T-helper 1 cell treated with Interleukin-12 subunit alpha and Interleukin-12 subunit beta and Interleukin-4 antibody, amounts not matched to agents 30 ng/mL and 1 ng/mL, for 36 hours (primary cell): Measurements from ENCODE around the gene SOAT2. TPM values are rescaled to one million over a fixed set of nuclear protein-coding genes. Genes with fewer than 3 reads are reported as not detected.
"Not testable (repeated sequence)": the region's sequence is repeated elsewhere in the genome, so short reads cannot be mapped to it uniquely, and the experiment has no call there.

Experiments
- intact Hi-C: fragments of 100-400 bp; cut with micrococcal nuclease; formaldehyde crosslinking; loops from one replicate; pipeline ENCODE4 v1.15.1; 2024
- total RNA-seq: library from RNA; stranded (reverse); gene quantifications from 2 replicates; pipeline ENCODE4 v1.2.3, GENCODE V29; 2022

The SOAT2 gene
- total RNA-seq, 1 donor from 2014 or later: not detected

GRCh38 chr12:53101931-53102781, 1.1 kb upstream of the SOAT2 start:
- intact Hi-C loops: no loop called here

DNA sequence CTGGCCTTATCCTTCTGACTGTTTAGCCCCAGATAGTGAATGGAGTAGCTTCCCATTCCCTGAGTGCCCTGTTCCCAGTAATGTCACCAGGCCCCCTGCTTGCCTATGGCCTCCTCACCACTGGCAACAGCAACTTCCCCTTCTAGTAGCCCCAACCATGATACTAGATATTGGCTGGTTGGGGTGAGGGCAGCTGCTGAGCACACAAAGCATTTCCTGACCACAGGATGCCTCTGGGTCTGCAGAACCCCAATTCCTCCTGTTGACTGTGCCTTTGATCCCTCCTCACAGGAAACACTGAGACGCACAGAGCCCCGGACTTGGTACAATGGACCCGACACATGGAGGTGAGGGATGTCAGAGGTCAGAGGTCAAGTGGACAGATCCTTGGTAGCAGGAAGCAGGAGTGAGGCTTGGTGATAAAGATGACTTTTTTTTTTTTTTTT, 597 bp downstream of the SOAT2 start:
- intact Hi-C loops: no loop called here

- intact Hi-C loops: no loop called here
Observed at GRCh38 chr12:53105256-53105655, 2.0 kb downstream of the SOAT2 start.

- intact Hi-C loops: no loop called here
Observed at GRCh38 chr12:53105712-53106439, 2.6 kb downstream of the SOAT2 start.

DNA sequence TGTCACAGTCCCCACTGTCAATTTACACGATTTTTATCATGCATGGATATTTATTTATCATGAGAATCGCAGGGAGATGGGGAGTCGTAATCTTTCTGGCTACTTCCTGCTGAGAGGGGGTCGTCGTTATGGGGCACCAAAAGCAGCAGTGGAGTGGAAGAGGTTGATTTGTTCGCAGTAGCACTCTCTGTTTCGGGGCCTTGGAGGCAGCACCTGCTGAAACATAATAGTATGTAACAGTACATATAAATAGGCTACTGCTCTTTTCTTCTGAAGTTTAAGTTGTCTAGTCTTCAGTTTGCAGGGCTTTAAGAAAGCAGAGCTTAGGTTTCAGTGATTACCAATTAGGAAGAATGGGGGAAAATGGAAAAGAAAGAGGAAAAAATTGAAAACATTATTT, 3.8 kb downstream of the SOAT2 start:
- intact Hi-C loops: no loop called here

DNA sequence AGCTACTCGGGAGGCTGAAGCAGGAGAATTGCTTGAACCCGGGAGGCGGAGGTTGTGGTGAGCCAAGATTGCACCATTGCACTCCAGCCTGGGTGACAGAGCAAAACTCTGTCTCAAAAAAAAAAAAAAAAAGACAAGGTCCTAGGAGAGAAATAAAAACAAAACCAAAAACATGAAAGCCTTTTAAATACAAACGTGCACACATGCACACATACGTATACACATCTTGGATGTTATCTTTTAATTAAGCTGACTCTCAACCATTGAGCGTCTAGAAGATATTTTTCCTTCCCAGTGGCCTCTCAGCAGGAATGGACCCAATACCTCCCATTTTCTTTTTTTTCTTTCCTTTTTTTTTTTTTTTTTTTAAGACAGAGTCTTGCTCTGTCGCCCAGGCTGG, 9.1 kb downstream of the SOAT2 start:
- intact Hi-C loops: not testable (repeated sequence)

- intact Hi-C loops: no loop called here
Observed at GRCh38 chr12:53113136-53113705, 9.9 kb downstream of the SOAT2 start.

GRCh38 chr12:53113951-53114350, 10.7 kb downstream of the SOAT2 start:
- intact Hi-C loops: no loop called here

- intact Hi-C loops: no loop called here
Observed at GRCh38 chr12:53115112-53115890, 12.0 kb downstream of the SOAT2 start.

- intact Hi-C loops: no loop called here
Observed at GRCh38 chr12:53115891-53116648, 12.8 kb downstream of the SOAT2 start.

GRCh38 chr12:53118751-53119300, 15.5 kb downstream of the SOAT2 start:
- intact Hi-C loops: no loop called here

- intact Hi-C loops: no loop called here
Observed at GRCh38 chr12:53120685-53121525, 17.6 kb downstream of the SOAT2 start.

DNA sequence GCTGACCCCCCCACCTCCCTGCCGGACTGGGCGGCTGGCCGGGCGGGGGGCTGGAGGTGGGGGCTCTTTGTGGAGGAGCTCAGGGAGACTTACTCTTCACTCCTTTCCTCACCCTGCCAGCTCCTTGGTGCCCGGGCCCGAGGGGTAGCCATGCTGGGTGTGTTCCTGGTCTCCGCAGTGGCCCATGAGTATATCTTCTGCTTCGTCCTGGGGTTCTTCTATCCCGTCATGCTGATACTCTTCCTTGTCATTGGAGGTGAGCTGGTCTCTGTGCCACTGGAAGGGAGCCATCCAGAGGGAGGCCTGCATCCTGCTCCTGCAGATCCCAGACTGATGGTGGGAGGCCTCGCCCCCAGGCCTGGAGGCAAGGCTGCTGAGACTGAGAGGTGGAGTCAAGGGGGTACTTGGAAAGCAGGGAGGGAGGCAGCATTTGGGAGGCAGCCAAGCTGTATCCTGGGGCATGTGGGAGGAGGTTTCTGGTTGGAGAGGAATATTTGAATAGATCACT, 19.7 kb downstream of the SOAT2 start:
- intact Hi-C loops: no loop called here

GRCh38 chr12:53123578-53124351, 20.5 kb downstream of the SOAT2 start:
- intact Hi-C loops: no loop called here

DNA sequence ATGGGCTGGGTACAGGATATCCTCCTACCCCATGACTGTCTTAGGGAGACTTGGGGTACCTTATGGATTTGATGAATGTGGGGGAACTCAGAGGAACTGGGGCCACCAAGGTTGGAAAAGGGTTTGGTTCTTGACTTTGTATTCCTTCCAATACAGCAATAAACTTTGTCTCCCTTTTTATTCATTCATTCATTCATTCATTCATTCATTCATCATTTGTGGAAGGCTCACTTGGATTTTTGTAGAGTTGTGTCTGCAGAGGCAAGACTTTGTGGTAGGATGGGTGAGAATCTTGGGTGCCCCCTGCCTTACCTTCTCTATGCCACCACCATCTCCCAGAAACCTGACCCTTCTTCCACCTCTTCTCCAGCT, 21.1 kb downstream of the SOAT2 start:
- intact Hi-C loops: no loop called here

- intact Hi-C loops: no loop called here
Observed at GRCh38 chr12:53127169-53127568, 23.9 kb downstream of the SOAT2 start.

DNA sequence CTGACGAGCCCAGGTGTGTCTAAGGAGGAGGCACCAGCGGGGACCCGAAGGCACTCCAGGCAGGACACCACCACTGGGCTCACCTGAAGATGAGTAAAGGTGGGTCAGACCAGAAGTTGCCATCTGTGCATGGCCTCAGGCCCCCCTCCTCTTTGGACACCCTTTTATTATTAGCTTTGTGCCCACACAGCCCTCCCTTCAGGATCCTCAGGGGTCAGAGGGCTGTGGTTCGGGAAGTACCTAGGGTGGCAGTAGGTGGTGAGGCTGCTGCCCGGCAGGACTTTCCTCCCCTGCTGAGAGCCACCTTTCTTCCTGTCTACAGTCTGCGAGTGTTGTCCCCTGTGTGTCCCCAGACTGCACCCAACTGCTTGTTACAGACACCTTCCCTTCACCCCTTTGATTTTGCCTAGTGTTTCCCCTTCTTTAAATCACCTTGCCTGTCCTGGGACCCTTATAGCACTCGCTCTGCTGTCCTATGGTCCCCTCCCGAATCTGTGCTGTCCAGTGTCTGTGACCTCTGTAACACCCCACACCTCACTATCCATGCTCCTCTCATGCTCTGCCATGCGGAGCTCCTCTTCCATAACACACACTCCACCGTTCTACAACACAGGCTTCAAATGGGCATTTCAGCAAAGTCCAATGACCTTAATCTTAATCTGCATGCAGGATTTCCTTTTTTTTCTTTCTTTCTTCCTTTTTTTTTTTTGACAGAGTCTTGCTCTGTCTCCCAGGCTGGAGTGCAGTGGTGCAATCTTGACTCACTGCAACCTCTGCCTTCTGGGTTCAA, 25.7 kb downstream of the SOAT2 start:
- intact Hi-C loops: no loop called here

- intact Hi-C loops: no loop called here
Observed at GRCh38 chr12:53131844-53132243, 28.6 kb downstream of the SOAT2 start.
